Measurements from ENCODE around the gene RFPL1. TPM values are rescaled to one million over a fixed set of nuclear protein-coding genes. Genes with fewer than 3 reads are reported as not detected.
"Not testable (repeated sequence)": the region's sequence is repeated elsewhere in the genome, so short reads cannot be mapped to it uniquely, and the experiment has no call there.

RFPL1 gene
- total and polyA plus RNA-seq, 2 of the 13 experiments (the other 11 are each of a cell fraction or from before 2014, with no cell fraction given): not detected

DNA sequence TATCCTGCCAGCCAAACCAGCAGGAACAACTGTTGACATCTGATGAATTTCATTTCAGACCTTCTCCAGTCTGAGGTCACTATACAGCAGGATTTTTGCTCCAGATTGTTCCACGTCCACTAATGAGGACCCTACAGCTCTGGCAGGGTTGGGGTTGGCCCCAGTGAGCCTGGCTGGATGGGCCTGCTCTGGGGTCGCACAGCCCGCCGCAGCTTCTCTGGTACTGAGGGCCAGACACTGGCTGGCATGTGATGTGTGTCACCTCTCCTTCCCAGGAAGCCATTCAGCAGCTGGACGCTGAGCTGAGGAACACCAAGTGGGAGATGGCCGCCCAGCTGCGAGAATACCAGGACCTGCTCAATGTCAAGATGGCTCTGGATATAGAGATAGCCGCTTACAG is 47.1 kb downstream of the RFPL1 start:
- DNase-seq (ENCODE audit: low spot score) (no peak), FAIRE-seq (no peak)

GRCh38 chr22:29487426-29487986 is 49.1 kb downstream of the RFPL1 start:
- CTCF ChIA-PET (ENCODE audit: low intra/inter-chr PET ratio, low total read pairs): no interaction called here
- Histone ChIP-seq H3K4me1 (ENCODE audit: insufficient read depth, low read length) (0 out of 2 replicates have a peak, but pooled peaks cover 1% of the 10 kb centered on the region), H4K20me1 (ENCODE audit: insufficient read depth, low read length) (no peaks in the 10 kb centered on the region), H3K4me2 (ENCODE audit: low read depth, low read length) (no peak overlapping the region), H2AFZ (ENCODE audit: low read length) (no peak overlapping the region), H3K4me3 (replicated peaks in 1 of 3; ENCODE audit: insufficient read depth in 1 of 3, low read depth in 2 of 3, low read length in 3 of 3) (no peak overlapping the region), H3K36me3 (replicated peaks in 1 of 2; ENCODE audit: control insufficient read depth in 1 of 2, insufficient read depth in 2 of 2, low read length in 2 of 2) (no peaks in the 10 kb centered on the region), H3K79me2 (ENCODE audit: insufficient read depth, low read length) (no peaks in the 10 kb centered on the region), H3K9me3 (ENCODE audit: low read length) (no peaks in the 10 kb centered on the region), H3K27ac (ENCODE audit: extremely low read length, insufficient read depth, low read length) (no peak overlapping the region), H3K27me3 (ENCODE audit: control insufficient read depth in 1 of 2, insufficient read depth in 2 of 2, low read length in 2 of 2) (peaks cover 0 to 11% of the 10 kb centered on the region in 2 experiments; a peak in 3 of 5 replicates), H3K9ac (ENCODE audit: insufficient read depth, low read depth, low read length) (no peak overlapping the region)
- in situ Hi-C loops (cut with HindIII; ENCODE audit: extremely low pct_ligation_motif_present, low pct_unique_long_range_greater_than_20kb) (no loop called here), intact Hi-C loops (cut with micrococcal nuclease; ENCODE audit: unreplicated experiment) (no loop called here)
- WGBS (ENCODE audit: low lambda C conversion rate): 35% methylated on average over 6 of the region's 6 CpGs
- FAIRE-seq (no peak), DNase-seq (ENCODE audit: low spot score) (no peak), ATAC-seq (no peak)
- TF ChIP-seq IKZF4 (CRISPR knock-in tag; IDR thresholded peaks at IDR 0.05; ENCODE audit: borderline replicate concordance, low read depth, not compliant biosample characterization) (no peak), SATB2 (CRISPR knock-in tag; IDR thresholded peaks at IDR 0.05) (no peak)
- POLR2A ChIA-PET: no interaction called here
- BruUV-seq (replicated peaks): no TSS peak

More for the DNA sequence above, 47.1 kb downstream of the RFPL1 start:
- Histone ChIP-seq H3K9ac (ENCODE audit: insufficient read depth, low read depth, low read length) (no peak overlapping the region), H3K4me1 (ENCODE audit: insufficient read depth, low read length) (peaks cover 13% of the 10 kb centered on the region; the same call in 1 of the 2 replicates), H2AFZ (ENCODE audit: low read length) (no peak overlapping the region), H3K79me2 (ENCODE audit: insufficient read depth, low read length) (no peaks in the 10 kb centered on the region), H3K9me3 (ENCODE audit: low read length) (no peaks in the 10 kb centered on the region), H3K4me2 (ENCODE audit: low read depth, low read length) (no peak overlapping the region), H3K4me3 (replicated peaks in 1 of 3; ENCODE audit: insufficient read depth in 1 of 3, low read depth in 2 of 3, low read length in 3 of 3) (no peak overlapping the region), H3K27me3 (ENCODE audit: control insufficient read depth in 1 of 2, insufficient read depth in 2 of 2, low read length in 2 of 2) (peaks cover 2 to 14% of the 10 kb centered on the region in 2 experiments; a peak in 4 of 5 replicates), H3K36me3 (replicated peaks in 1 of 2; ENCODE audit: control insufficient read depth in 1 of 2, insufficient read depth in 2 of 2, low read length in 2 of 2) (no peaks in the 10 kb centered on the region), H3K27ac (ENCODE audit: extremely low read length, insufficient read depth, low read length) (no peak overlapping the region), H4K20me1 (ENCODE audit: insufficient read depth, low read length) (no peaks in the 10 kb centered on the region)
- BruUV-seq (replicated peaks): no TSS peak
- 61% methylated on average over 4 of the region's 8 CpGs for WGBS (ENCODE audit: low lambda C conversion rate)
- POLR2A ChIA-PET: no interaction called here
- CTCF ChIA-PET (ENCODE audit: low intra/inter-chr PET ratio, low total read pairs): no interaction called here
- in situ Hi-C loops (cut with HindIII; ENCODE audit: extremely low pct_ligation_motif_present, low pct_unique_long_range_greater_than_20kb): no loop called here
- intact Hi-C loops (cut with micrococcal nuclease; ENCODE audit: unreplicated experiment): no loop called here
- no peak for TF ChIP-seq SNAI1 (CRISPR knock-in tag; IDR thresholded peaks at IDR 0.05; ENCODE audit: borderline replicate concordance)
- ATAC-seq: no peak

DNA sequence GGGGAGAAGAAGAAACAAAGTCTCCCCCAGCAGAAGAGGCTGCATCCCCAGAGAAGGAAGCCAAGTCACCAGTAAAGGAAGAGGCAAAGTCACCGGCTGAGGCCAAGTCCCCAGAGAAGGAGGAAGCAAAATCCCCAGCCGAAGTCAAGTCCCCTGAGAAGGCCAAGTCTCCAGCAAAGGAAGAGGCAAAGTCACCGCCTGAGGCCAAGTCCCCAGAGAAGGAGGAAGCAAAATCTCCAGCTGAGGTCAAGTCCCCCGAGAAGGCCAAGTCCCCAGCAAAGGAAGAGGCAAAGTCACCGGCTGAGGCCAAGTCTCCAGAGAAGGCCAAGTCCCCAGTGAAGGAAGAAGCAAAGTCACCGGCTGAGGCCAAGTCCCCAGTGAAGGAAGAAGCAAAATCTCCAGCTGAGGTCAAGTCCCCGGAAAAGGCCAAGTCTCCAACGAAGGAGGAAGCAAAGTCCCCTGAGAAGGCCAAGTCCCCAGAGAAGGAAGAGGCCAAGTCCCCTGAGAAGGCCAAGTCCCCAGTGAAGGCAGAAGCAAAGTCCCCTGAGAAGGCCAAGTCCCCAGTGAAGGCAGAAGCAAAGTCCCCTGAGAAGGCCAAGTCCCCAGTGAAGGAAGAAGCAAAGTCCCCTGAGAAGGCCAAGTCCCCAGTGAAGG is 50.9 kb downstream of the RFPL1 start:
- ATAC-seq; H3K4me3 ChIP-seq (replicated peaks in 1 of 3; ENCODE audit: insufficient read depth in 1 of 3, low read depth in 2 of 3, low read length in 3 of 3); H3K9ac ChIP-seq (ENCODE audit: insufficient read depth, low read depth, low read length); BruUV-seq (replicated peaks); H2AFZ ChIP-seq (ENCODE audit: low read length); POLR2A ChIA-PET; in situ Hi-C loops (cut with HindIII; ENCODE audit: extremely low pct_ligation_motif_present, low pct_unique_long_range_greater_than_20kb); H3K36me3 ChIP-seq (replicated peaks in 1 of 2; ENCODE audit: control insufficient read depth in 1 of 2, insufficient read depth in 2 of 2, low read length in 2 of 2); DNase-seq (ENCODE audit: low spot score); H3K4me2 ChIP-seq (ENCODE audit: low read depth, low read length); H4K20me1 ChIP-seq (ENCODE audit: insufficient read depth, low read length); FAIRE-seq; H3K4me1 ChIP-seq (ENCODE audit: insufficient read depth, low read length); H3K9me3 ChIP-seq (ENCODE audit: low read length); intact Hi-C loops (cut with micrococcal nuclease; ENCODE audit: unreplicated experiment); H3K79me2 ChIP-seq (ENCODE audit: insufficient read depth, low read length); H3K27ac ChIP-seq (ENCODE audit: extremely low read length, insufficient read depth, low read length); CTCF ChIA-PET (ENCODE audit: low intra/inter-chr PET ratio, low total read pairs): not testable (repeated sequence)
- WGBS (ENCODE audit: low lambda C conversion rate): 10% methylated on average over 8 of the region's 8 CpGs
- H3K27me3 ChIP-seq (ENCODE audit: control insufficient read depth in 1 of 2, insufficient read depth in 2 of 2, low read length in 2 of 2): peaks cover 0 to 11% of the 10 kb centered on the region in 2 experiments; a peak in 2 of 5 replicates
